HFFc6 (cell line): Measurements from ENCODE around the gene DUSP15. TPM values are rescaled to one million over a fixed set of nuclear protein-coding genes. Genes with fewer than 3 reads are reported as not detected.
A peak's percentile ranks its signal among the peaks of the same experiment; 100 is the strongest.
"Not testable (repeated sequence)": the region's sequence is repeated elsewhere in the genome, so short reads cannot be mapped to it uniquely, and the experiment has no call there.

Experiments used
- DNase-seq: peaks from one replicate; pipeline ENCODE4 v3.0.0-alpha.2; 2018
- H3K27ac Mint-ChIP-seq: 2 replicates; pipeline ENCODE4 v1.8.0; 2020; ENCODE audit warnings: mild to moderate bottlenecking, mixed read lengths
- H3K27me3 Mint-ChIP-seq: 2 replicates; pipeline ENCODE4 v1.8.0; 2021; ENCODE audit warnings: mild to moderate bottlenecking, moderate library complexity, mixed read lengths; ENCODE audit not compliant: insufficient read depth
- H3K36me3 Mint-ChIP-seq: 2 replicates; pipeline ENCODE4 v1.8.0; 2021; ENCODE audit warnings: low read depth, mixed read lengths
- H3K4me1 Mint-ChIP-seq: 2 replicates; pipeline ENCODE4 v1.8.0; 2020; ENCODE audit warnings: low read depth, mixed read lengths
- H3K4me3 Mint-ChIP-seq: 2 replicates; pipeline ENCODE4 v1.8.0; 2020; ENCODE audit warnings: mild to moderate bottlenecking, moderate library complexity, mixed read lengths
- H3K9me3 Mint-ChIP-seq: 2 replicates; pipeline ENCODE4 v1.8.0; 2020; ENCODE audit warnings: mild to moderate bottlenecking, mixed read lengths
- CTCF ChIP-seq: fragments of 200-600 bp; sonication (generic); IDR thresholded peaks from 2 replicates; pipeline ENCODE4 v1.5.0; 2021; ENCODE audit warnings: antibody characterized with exemption, mild to moderate bottlenecking
- long read RNA-seq: library from polyadenylated mRNA; unstranded; transcript quantifications from one replicate; pipeline ENCODE4 v2.0.0, GENCODE V29; 2019
- total RNA-seq, 6 experiments: library from RNA; stranded (reverse); fragmentation: NEBNext Ultra II Directional; extraction: Animal tissue kit (Norgen Biotek cat#: 25700); gene quantifications; 2 replicates in 1 of 6; 3 replicates in 5 of 6; pipeline ENCODE4 v1.2.3, GENCODE V29; 2021

DUSP15 gene
- not detected for total RNA-seq
- long read RNA-seq: 0 reads

- peak within 1 kb of the TSS; percentile 75 for H3K4me3 Mint-ChIP-seq
- H3K27me3 Mint-ChIP-seq: peaks cover 58% of the 10 kb centered on the region
- peaks cover 7% of the 10 kb centered on the region for H3K4me1 Mint-ChIP-seq
- no peaks in the 10 kb centered on the region for H3K36me3 Mint-ChIP-seq
- DNase-seq: no peak
- H3K27ac Mint-ChIP-seq: no peak within 1 kb of the TSS
- no peak for TF ChIP-seq CTCF
- H3K9me3 Mint-ChIP-seq: no peaks in the 10 kb centered on the region
These were observed at the start of gene DUSP15, which contains the start of gene TTLL9 for GRCh38 chr20:31869942-31870725. Gene DUSP15, minus strand, starts transcription at chr20:31870527. Its CDS starts 190 bp downstream, at chr20:31870337. Gene TTLL9, plus strand, starts transcription at chr20:31870634. Its CDS starts 493 bp downstream, at chr20:31871127.

GRCh38 chr20:31919410-31920155 lies 49.3 kb upstream of the DUSP15 start:
- no peak for TF ChIP-seq CTCF
- H3K9me3 Mint-ChIP-seq: no peaks in the 10 kb centered on the region
- DNase-seq: no peak
- H3K4me3 Mint-ChIP-seq: no peak overlapping the region
- no peak overlapping the region for H3K27ac Mint-ChIP-seq
- no peaks in the 10 kb centered on the region for H3K4me1 Mint-ChIP-seq
- peaks cover 53% of the 10 kb centered on the region for H3K27me3 Mint-ChIP-seq
- no peaks in the 10 kb centered on the region for H3K36me3 Mint-ChIP-seq

GRCh38 chr20:31918466-31919105 lies 48.3 kb upstream of the DUSP15 start:
- no peak overlapping the region for H3K4me3 Mint-ChIP-seq
- no peak for TF ChIP-seq CTCF
- H3K27me3 Mint-ChIP-seq: peaks cover 52% of the 10 kb centered on the region
- H3K4me1 Mint-ChIP-seq: no peaks in the 10 kb centered on the region
- H3K36me3 Mint-ChIP-seq: no peaks in the 10 kb centered on the region
- DNase-seq: no peak
- H3K27ac Mint-ChIP-seq: no peak overlapping the region
- no peaks in the 10 kb centered on the region for H3K9me3 Mint-ChIP-seq

- H3K4me1 Mint-ChIP-seq, DNase-seq, H3K36me3 Mint-ChIP-seq, H3K4me3 Mint-ChIP-seq, H3K9me3 Mint-ChIP-seq, H3K27ac Mint-ChIP-seq: not testable (repeated sequence)
- peaks cover 50% of the 10 kb centered on the region for H3K27me3 Mint-ChIP-seq
These were observed 47.7 kb upstream of the DUSP15 start for GRCh38 chr20:31917962-31918412.

- no peak overlapping the region for H3K27ac Mint-ChIP-seq
- no peak overlapping the region for H3K4me3 Mint-ChIP-seq
- TF ChIP-seq CTCF: no peak
- H3K27me3 Mint-ChIP-seq: peaks cover 49% of the 10 kb centered on the region
- no peaks in the 10 kb centered on the region for H3K4me1 Mint-ChIP-seq
- no peak for DNase-seq
- no peaks in the 10 kb centered on the region for H3K36me3 Mint-ChIP-seq
- H3K9me3 Mint-ChIP-seq: no peaks in the 10 kb centered on the region
These were observed 46.4 kb upstream of the DUSP15 start for GRCh38 chr20:31916708-31917107.
